DOHH2 (cell line): ENCODE results near the gene GRB10.

Experiments used
- H3F3A ChIP-seq: fragments of 200-600 bp; sonication (generic), shearing (Covaris generic); 2 replicates; pipeline ENCODE4 v1.6.0; 2016; ENCODE audit warnings: antibody characterized with exemption, mild to moderate bottlenecking; ENCODE audit not compliant: control insufficient read depth, insufficient read depth
- H3K27ac ChIP-seq: fragments of 200-600 bp; sonication (generic); 2 replicates; pipeline ENCODE4 v1.5.1; 2014; ENCODE audit warnings: low read depth, mild to moderate bottlenecking, low read length, moderate library complexity
- H3K27me3 ChIP-seq: fragments of 200-600 bp; sonication (generic); 2 replicates; pipeline ENCODE4 v1.6.1; 2014; ENCODE audit warnings: mild to moderate bottlenecking, low read length, mixed read lengths; ENCODE audit not compliant: control insufficient read depth
- H3K36me3 ChIP-seq: fragments of 200-600 bp; sonication (generic); 2 replicates; pipeline ENCODE4 v1.6.1; 2014; ENCODE audit warnings: mild to moderate bottlenecking, low read length, moderate library complexity, mixed read lengths; ENCODE audit not compliant: control insufficient read depth
- H3K4me1 ChIP-seq: fragments of 200-600 bp; sonication (generic); 2 replicates; pipeline ENCODE4 v1.6.1; 2014; ENCODE audit warnings: mild to moderate bottlenecking, low read length, mixed read lengths; ENCODE audit not compliant: control insufficient read depth
- H3K4me2 ChIP-seq: fragments of 200-600 bp; sonication (generic); 2 replicates; pipeline ENCODE4 v1.6.0; 2014; ENCODE audit warnings: mild to moderate bottlenecking, low read length, moderate library complexity
- H3K4me3 ChIP-seq: fragments of 200-600 bp; sonication (generic); 2 replicates; pipeline ENCODE4 v1.5.1; 2014; ENCODE audit warnings: mild to moderate bottlenecking, low read length, mixed read lengths
- H3K79me2 ChIP-seq: fragments of 200-600 bp; sonication (generic); 2 replicates; pipeline ENCODE4 v1.6.1; 2014; ENCODE audit warnings: mild to moderate bottlenecking, low read length, mixed read lengths; ENCODE audit not compliant: control insufficient read depth
- H3K9me2 ChIP-seq: fragments of 200-600 bp; sonication (generic); replicated peaks from 2 replicates; pipeline ENCODE4 v1.6.1; 2014; ENCODE audit warnings: mild to moderate bottlenecking, low read length, mixed read lengths; ENCODE audit not compliant: control insufficient read depth
- H3K9me3 ChIP-seq: fragments of 200-600 bp; sonication (generic); 2 replicates; pipeline ENCODE4 v1.6.1; 2014; ENCODE audit warnings: antibody characterized with exemption, low read length, mixed read lengths; ENCODE audit not compliant: control insufficient read depth, insufficient read depth
- H4K20me1 ChIP-seq: fragments of 200-600 bp; sonication (generic); 2 replicates; pipeline ENCODE4 v1.6.0; 2014; ENCODE audit warnings: low read depth, mild to moderate bottlenecking, antibody characterized with exemption, low read length, moderate library complexity; ENCODE audit not compliant: control insufficient read depth, insufficient read depth
- CTCF ChIP-seq: fragments of 200-600 bp; sonication (generic); IDR thresholded peaks from one replicate; pipeline ENCODE4 v1.5.1; 2014; ENCODE audit warnings: antibody characterized with exemption, mild to moderate bottlenecking, low read depth, low read length; ENCODE audit not compliant: poor library complexity, severe bottlenecking
- EZH2phosphoT487 ChIP-seq: fragments of 200-600 bp; sonication (generic); IDR thresholded peaks from 2 replicates; pipeline ENCODE4 v1.6.1; 2017; ENCODE audit warnings: borderline replicate concordance, mild to moderate bottlenecking, antibody characterized with exemption, low read length, moderate library complexity, mixed read lengths

The GRB10 gene

GRCh38 chr7:50590535-50590934 lies 192.2 kb downstream of the GRB10 start:
- H3K79me2 ChIP-seq, result no peaks in the 10 kb centered on the region
- H3K27me3 ChIP-seq, result peaks cover 15% of the 10 kb centered on the region
- no peak overlapping the region for H3K4me2 ChIP-seq
- TF ChIP-seq EZH2phosphoT487 (no peak), CTCF (no peak)
- no peak overlapping the region for H3K27ac ChIP-seq
- no peaks in the 10 kb centered on the region for H3K36me3 ChIP-seq
- H4K20me1 ChIP-seq, result no peaks in the 10 kb centered on the region
- no peaks in the 10 kb centered on the region for H3K9me2 ChIP-seq
- H3K4me1 ChIP-seq, result no peaks in the 10 kb centered on the region
- H3K9me3 ChIP-seq, result no peaks in the 10 kb centered on the region
- no peak overlapping the region for H3K4me3 ChIP-seq
- H3F3A ChIP-seq, result no peaks in the 10 kb centered on the region

DNA sequence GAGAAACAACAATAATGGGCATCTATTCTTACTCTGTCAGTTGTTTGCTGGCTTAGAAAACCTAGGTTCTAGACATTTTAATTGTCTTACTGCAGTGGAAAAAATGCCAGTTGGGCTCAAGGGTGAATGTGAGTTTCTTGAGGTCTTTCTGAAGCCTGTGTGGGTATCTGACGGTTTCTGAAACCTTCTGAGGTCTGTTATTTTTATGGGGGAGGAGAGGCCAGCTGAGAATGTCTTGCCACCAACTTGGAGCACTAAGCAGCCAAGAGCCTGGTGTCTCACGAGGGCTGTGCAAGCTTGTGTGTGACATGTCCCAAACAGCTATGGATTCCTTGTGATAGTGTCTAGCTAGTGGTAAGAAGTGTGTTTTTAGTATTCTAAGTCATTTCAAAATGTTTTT lies 193.3 kb downstream of the GRB10 start:
- TF ChIP-seq CTCF (no peak), EZH2phosphoT487 (no peak)
- no peaks in the 10 kb centered on the region for H4K20me1 ChIP-seq
- H3K27ac ChIP-seq, result no peak overlapping the region
- H3K79me2 ChIP-seq, result no peaks in the 10 kb centered on the region
- no peak overlapping the region for H3K4me2 ChIP-seq
- no peaks in the 10 kb centered on the region for H3K4me1 ChIP-seq
- peaks cover 3% of the 10 kb centered on the region for H3K27me3 ChIP-seq
- no peaks in the 10 kb centered on the region for H3K36me3 ChIP-seq
- H3K4me3 ChIP-seq, result no peak overlapping the region
- H3F3A ChIP-seq, result no peaks in the 10 kb centered on the region
- no peaks in the 10 kb centered on the region for H3K9me3 ChIP-seq
- no peaks in the 10 kb centered on the region for H3K9me2 ChIP-seq

- Histone ChIP-seq H3K27me3 (no peaks in the 10 kb centered on the region), H3K9me3 (no peaks in the 10 kb centered on the region), H3K79me2 (no peaks in the 10 kb centered on the region), H3K9me2 (no peaks in the 10 kb centered on the region), H4K20me1 (no peaks in the 10 kb centered on the region), H3K4me1 (no peaks in the 10 kb centered on the region), H3K36me3 (no peaks in the 10 kb centered on the region), H3K4me2 (no peak overlapping the region), H3F3A (no peaks in the 10 kb centered on the region), H3K4me3 (no peak overlapping the region), H3K27ac (no peak overlapping the region)
- TF ChIP-seq EZH2phosphoT487 (no peak), CTCF (peak; percentile 35)
Observed at GRCh38 chr7:50588937-50589336, 193.8 kb downstream of the GRB10 start.

DNA sequence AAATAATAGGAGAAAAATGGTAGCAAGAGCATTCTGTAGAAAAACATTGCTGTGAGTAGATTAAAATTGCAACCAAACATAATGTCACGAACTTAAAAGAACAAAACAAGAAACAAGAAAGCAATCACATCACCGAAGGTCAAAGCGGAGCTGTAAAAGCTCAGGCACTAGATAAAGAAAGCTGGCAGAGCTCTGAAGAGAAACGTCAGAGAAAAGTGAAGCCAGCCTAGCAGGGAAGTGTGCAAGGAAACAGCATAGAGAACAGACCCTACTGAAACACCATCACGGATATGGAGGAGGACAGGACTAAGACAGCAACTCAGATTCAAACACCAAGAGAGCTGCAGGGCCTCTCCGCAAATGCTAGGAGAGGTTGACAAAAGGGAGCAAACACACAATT lies 195.0 kb downstream of the GRB10 start:
- Histone ChIP-seq H3K79me2 (no peaks in the 10 kb centered on the region), H4K20me1 (no peaks in the 10 kb centered on the region), H3K36me3 (no peaks in the 10 kb centered on the region), H3K4me2 (no peak overlapping the region), H3K9me3 (no peaks in the 10 kb centered on the region; the same call in 1 of the 2 replicates), H3K4me1 (no peaks in the 10 kb centered on the region), H3K27ac (no peak overlapping the region), H3K9me2 (no peaks in the 10 kb centered on the region), H3F3A (no peaks in the 10 kb centered on the region), H3K27me3 (no peaks in the 10 kb centered on the region), H3K4me3 (no peak overlapping the region)
- TF ChIP-seq CTCF (no peak), EZH2phosphoT487 (no peak)
